ENCODE measurements around the gene KRT16.
"Not testable (repeated sequence)": the region's sequence is repeated elsewhere in the genome, so short reads cannot be mapped to it uniquely, and the experiment has no call there.

KRT16 gene

DNA sequence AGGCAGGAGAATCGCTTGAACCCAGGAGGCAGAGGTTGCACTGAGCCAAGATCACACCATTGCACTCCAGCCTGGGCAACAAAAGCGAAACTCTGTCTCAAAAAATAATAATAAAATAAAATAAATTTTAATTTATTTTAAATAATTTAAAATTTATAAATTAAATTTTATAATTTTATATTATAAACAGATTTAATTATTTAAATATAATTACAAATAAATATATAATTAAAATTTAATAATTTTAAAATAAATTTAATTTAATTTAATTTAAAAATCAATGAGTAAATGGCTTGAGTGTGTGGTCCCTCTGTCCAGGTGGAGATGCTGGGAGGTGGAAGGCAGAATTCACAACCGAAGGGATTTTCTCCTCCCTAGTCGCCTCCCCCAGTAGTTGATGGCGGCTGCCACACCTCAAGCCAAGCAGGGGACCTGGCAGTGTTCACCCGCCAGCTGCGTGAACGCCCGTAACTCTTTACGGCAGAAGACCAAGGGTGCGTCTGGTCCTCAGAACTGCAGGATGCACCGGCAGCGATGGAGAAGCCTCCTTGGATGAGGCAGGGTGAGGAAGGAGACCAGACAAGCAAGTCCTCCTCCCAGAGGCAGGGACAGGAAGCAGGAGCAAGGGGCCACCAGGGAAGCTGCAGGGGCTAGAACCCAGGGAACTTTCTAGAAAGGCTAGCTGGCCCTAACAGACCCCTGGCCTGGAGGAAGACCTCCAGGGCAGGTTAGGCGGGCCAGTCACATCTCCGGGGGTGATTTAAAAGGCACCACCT, 34.7 kb upstream of the KRT16 start:
- DNase-seq, result no peak

GRCh38 chr17:41642252-41643156, 29.9 kb upstream of the KRT16 start:
- no peak for DNase-seq

DNA sequence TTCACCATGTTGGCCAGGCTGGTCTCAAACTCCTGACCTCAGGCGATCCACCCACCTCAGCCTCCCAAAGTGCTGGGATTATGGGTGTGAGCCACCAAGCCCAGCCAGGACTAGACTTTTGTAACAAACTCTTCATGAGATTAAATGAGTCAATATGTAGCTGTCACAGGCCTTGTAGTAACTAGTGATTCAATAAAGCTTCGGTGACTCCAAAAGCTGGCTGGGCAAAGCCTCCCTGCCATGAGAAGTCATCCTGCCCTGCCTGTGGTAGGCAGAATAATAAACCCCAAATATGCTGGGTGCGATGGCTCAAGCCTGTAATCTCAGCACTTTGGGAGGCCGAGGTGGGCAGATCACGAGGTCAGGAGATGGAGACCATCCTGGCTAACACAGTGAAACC, 28.0 kb upstream of the KRT16 start:
- not testable (repeated sequence) for DNase-seq

GRCh38 chr17:41639492-41640473, 27.2 kb upstream of the KRT16 start:
- DNase-seq, result no peak

DNA sequence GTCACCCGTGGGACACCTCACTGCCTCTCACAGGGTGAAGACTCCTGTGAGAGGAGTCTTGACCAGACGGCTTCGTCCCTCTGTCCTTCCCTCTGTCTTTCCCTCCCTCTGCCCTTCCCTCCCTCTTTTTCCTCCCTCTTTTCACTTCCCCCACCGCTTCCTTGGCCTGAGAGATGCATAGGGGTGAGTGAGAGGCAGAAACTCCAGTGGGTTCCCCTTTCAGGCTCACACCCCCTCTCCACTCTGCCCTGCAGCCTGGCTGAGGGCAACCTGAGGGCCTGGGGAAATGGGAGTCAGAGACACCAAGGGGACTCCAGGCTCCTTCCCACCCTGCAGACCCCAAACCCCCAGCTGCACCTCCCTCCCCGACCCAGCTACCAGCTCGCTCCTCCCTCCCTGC, 26.4 kb upstream of the KRT16 start:
- no peak for DNase-seq

DNA sequence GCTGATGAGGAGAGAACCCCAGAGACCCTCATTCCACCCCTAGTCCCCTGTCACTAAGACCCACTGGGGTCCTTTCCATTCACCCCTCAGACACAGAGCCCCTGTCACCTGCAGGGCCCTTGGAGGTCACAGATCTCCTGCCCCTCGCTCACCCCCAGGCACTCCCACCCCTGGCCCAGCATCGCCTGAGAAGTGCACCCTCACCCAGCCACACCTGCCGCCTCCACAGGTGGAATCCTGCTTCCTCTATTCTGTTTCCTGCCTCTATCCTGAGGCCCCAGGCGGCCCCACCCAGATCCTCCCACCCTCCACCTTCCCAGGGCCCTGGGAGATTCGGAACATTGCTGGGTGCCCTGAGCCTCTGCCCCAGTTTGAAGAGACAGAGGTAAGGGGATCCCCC, 25.6 kb upstream of the KRT16 start:
- no peak for DNase-seq

GRCh38 chr17:41636652-41637051, 24.1 kb upstream of the KRT16 start:
- no peak for DNase-seq

GRCh38 chr17:41635121-41636097, 22.8 kb upstream of the KRT16 start:
- DNase-seq, result no peak

- DNase-seq, result no peak
These were observed 22.1 kb upstream of the KRT16 start for GRCh38 chr17:41634639-41635038.

GRCh38 chr17:41633556-41634199, 21.1 kb upstream of the KRT16 start:
- DNase-seq, result peak; percentile 34

GRCh38 chr17:41632482-41633105, 20.0 kb upstream of the KRT16 start:
- no peak for DNase-seq

- DNase-seq, result no peak
These were observed 19.3 kb upstream of the KRT16 start for GRCh38 chr17:41631898-41632285.

DNA sequence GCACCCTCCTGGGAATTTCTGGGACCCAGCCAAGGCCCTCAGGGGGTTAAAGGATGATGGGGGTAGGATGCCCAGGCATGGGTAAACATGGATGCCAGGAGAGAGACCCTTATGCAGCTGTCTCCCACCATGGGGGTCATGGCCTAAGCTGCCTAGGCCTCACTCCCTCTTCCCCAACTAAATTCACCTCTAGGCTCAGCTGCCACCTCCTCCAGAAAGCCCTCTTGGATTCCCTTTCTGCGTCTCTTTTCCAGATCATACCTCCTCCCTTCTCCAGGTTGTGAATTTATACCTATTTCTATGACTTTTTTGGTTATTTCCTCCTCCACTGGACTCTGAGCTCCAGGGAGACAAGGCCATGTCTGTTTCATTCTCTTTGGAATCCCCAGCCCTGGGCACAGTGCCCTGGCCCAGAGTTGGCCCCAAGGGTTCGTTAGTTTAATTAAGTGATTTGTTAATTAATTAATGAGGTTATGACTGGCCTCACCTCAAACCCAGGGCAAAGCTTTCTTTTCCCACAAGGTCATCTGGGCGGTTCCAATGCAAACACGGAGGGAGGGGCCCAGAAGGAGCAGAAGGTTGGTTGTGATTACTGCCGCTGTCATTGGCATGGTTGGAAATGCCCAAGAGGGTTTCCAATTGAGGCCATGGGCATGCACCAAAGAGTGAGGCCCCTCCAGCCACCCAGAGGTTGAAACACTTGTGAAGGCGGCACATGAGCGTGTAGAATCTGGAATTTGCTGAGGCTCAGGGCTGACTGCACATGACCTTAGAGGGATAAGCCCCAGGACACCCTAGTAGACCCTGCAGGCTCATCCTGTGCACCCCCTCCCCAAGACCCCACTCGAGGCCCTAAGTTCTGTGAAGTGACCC, 18.7 kb upstream of the KRT16 start:
- no peak for DNase-seq

GRCh38 chr17:41629826-41630670, 17.5 kb upstream of the KRT16 start:
- no peak for DNase-seq

DNA sequence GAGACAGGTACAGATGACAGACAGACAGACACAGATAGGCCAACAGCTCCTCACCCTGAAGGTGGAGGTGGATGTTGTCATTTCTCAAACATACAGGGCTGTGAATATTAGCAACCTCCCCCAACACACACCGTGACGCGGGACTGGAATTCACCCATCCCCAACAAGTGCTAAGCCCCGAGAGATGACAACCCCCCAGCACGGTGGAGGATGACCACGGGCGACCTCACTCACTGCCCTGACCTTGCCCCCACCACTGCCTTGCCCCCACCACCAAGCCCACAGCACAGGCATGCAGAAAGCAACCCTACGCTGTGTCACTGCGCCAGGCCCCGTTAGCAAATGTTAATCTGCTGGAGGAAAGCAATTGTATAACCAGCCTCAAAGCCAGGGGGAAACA, 16.7 kb upstream of the KRT16 start:
- no peak for DNase-seq

- not testable (repeated sequence) for DNase-seq
These were observed 16.2 kb upstream of the KRT16 start for GRCh38 chr17:41628621-41629255.

- not testable (repeated sequence) for DNase-seq
These were observed 15.5 kb upstream of the KRT16 start for GRCh38 chr17:41628073-41628370.

All from RPMI8226 (cell line).